ENCODE data around the gene DALRD3.

DNA sequence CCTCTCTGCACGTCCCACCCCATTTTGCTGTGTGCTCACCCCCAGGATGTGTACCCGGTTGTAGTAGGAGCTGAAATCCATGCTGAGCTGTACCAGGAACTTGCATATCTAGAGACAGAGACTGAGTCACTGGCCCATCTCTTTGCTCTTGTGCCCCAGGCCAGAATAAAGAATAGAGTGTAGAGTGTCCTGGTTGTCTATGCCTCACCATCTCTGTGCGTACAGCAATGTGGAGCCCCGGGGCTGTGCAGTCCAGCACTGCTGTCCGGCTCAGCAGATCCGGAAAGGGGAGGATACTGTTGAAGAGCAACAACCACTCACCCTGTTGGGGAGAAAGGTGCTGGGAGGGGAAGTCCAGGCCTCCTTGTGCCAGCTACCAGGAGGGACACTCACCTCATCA is 2.6 kb downstream of the DALRD3 start:
- TF ChIP-seq, protein P1, sequence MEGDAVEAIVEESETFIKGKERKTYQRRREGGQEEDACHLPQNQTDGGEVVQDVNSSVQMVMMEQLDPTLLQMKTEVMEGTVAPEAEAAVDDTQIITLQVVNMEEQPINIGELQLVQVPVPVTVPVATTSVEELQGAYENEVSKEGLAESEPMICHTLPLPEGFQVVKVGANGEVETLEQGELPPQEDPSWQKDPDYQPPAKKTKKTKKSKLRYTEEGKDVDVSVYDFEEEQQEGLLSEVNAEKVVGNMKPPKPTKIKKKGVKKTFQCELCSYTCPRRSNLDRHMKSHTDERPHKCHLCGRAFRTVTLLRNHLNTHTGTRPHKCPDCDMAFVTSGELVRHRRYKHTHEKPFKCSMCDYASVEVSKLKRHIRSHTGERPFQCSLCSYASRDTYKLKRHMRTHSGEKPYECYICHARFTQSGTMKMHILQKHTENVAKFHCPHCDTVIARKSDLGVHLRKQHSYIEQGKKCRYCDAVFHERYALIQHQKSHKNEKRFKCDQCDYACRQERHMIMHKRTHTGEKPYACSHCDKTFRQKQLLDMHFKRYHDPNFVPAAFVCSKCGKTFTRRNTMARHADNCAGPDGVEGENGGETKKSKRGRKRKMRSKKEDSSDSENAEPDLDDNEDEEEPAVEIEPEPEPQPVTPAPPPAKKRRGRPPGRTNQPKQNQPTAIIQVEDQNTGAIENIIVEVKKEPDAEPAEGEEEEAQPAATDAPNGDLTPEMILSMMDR (IDR thresholded peaks at IDR 0.05): no peak
- TF ChIP-seq ZFX (IDR thresholded peaks at IDR 0.05; ENCODE audit: borderline replicate concordance): no peak
